ENCODE measurements around the gene GART. TPM values are rescaled to one million over a fixed set of nuclear protein-coding genes. Genes with fewer than 3 reads are reported as not detected.

Gene GART
- total RNA-seq, 1 donor from 2014 or later, result 79.2 TPM

DNA sequence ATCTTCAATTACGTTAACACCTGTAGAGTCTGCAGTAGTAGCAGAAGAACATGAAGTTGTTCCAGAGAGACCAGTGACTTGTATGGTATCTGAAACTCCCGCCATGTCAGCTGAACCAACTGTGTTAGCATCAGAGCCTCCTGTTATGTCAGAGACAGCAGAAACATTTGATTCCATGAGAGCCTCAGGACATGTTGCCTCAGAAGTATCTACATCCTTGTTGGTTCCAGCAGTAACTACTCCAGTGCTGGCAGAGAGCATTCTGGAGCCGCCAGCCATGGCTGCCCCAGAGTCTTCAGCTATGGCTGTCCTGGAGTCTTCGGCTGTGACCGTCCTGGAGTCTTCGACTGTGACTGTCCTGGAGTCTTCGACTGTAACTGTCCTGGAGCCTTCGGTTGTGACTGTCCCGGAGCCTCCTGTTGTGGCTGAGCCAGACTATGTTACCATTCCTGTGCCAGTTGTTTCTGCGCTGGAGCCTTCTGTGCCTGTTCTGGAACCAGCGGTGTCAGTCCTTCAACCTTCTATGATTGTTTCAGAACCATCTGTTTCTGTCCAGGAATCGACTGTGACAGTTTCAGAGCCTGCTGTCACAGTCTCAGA is 11.2 kb upstream of the GART start:
- TF ChIP-seq CTCF (conservative IDR thresholded peaks at IDR 0.05; ENCODE audit: low read depth, low read length), result no peak
- no peak for DNase-seq (ENCODE audit: low read depth)
- no peak overlapping the region for H3K4me3 ChIP-seq (ENCODE audit: low read depth, low read length)

- H3K4me3 ChIP-seq (ENCODE audit: low read depth, low read length), result no peak overlapping the region
- DNase-seq (ENCODE audit: low read depth), result no peak
- TF ChIP-seq CTCF (conservative IDR thresholded peaks at IDR 0.05; ENCODE audit: low read depth, low read length), result no peak
Observed at GRCh38 chr21:33552093-33552998, 10.4 kb upstream of the GART start.

DNA sequence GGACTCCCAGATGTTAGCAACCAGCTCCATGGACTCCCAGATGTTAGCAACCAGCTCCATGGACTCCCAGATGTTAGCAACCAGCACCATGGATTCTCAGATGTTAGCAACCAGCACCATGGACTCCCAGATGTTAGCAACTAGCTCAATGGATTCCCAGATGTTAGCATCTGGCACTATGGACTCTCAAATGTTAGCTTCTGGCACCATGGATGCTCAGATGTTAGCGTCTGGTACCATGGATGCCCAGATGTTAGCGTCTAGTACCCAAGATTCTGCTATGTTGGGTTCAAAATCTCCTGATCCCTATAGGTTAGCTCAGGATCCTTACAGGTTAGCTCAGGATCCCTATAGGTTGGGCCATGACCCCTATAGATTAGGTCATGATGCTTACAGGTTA is 9.7 kb upstream of the GART start:
- no peak for DNase-seq (ENCODE audit: low read depth)
- H3K4me3 ChIP-seq (ENCODE audit: low read depth, low read length), result no peak overlapping the region
- no peak for TF ChIP-seq CTCF (conservative IDR thresholded peaks at IDR 0.05; ENCODE audit: low read depth, low read length)

DNA sequence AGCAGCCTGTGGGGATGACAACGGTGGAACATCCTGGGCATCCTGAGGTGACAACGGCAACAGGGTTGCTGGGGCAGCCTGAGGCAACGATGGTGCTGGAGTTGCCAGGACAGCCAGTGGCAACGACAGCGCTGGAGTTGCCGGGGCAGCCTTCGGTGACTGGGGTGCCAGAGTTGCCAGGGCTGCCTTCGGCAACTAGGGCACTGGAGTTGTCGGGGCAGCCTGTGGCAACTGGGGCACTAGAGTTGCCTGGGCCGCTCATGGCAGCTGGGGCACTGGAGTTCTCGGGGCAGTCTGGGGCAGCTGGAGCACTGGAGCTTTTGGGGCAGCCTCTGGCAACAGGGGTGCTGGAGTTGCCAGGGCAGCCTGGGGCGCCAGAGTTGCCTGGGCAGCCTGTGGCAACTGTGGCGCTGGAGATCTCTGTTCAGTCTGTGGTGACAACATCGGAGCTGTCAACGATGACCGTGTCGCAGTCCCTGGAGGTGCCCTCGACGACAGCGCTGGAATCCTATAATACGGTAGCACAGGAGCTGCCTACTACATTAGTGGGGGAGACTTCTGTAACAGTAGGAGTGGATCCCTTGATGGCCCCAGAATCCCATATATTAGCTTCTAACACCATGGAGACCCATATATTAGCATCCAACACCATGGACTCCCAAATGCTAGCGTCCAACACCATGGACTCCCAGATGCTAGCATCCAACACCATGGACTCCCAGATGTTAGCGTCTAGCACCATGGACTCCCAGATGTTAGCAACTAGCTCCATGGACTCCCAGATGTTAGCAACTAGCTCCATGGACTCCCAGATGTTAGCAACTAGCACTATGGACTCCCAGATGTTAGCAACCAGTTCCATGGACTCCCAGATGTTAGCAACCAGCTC is 9.1 kb upstream of the GART start:
- H3K4me3 ChIP-seq (ENCODE audit: low read depth, low read length), result no peak overlapping the region
- DNase-seq (ENCODE audit: low read depth), result no peak
- no peak for TF ChIP-seq CTCF (conservative IDR thresholded peaks at IDR 0.05; ENCODE audit: low read depth, low read length)

- no peak for DNase-seq (ENCODE audit: low read depth)
- no peak for TF ChIP-seq CTCF (conservative IDR thresholded peaks at IDR 0.05; ENCODE audit: low read depth, low read length)
- no peak overlapping the region for H3K4me3 ChIP-seq (ENCODE audit: low read depth, low read length)
Observed at GRCh38 chr21:33549848-33550771, 8.2 kb upstream of the GART start.

DNA sequence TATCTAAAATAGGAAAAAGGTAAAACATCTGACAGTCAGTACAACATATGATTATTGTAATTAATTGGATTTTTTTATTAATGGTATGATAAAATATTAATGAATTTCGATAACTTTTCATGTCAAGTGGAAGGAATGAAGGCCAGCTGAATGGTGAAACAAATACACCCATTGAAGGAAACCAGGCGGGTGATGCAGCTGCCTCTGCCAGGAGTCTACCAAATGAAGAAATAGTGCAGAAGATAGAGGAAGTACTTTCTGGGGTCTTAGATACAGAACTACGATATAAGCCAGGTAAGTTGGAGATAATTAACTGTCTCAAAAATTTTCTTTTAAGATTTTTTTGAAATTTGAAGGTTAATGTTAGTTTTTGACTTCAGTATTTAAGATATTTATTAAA is 4.2 kb upstream of the GART start:
- TF ChIP-seq CTCF (conservative IDR thresholded peaks at IDR 0.05; ENCODE audit: low read depth, low read length), result no peak
- H3K4me3 ChIP-seq (ENCODE audit: low read depth, low read length), result no peak overlapping the region
- DNase-seq (ENCODE audit: low read depth), result no peak

All from epithelial cell of proximal tubule (primary cell).